ENCODE data around the gene ZNRF2. TPM values are rescaled to one million over a fixed set of nuclear protein-coding genes. Genes with fewer than 3 reads are reported as not detected.

ZNRF2 gene
- total and polyA plus RNA-seq, 5 experiments from 2014 or later: 1.1 to 29.4 (median 2.3) TPM

GRCh38 chr7:30302656-30303311 lies 18.4 kb downstream of the ZNRF2 start:
- POLR2A ChIA-PET: no interaction called here
- H3K9me3 Mint-ChIP-seq: no peaks in the 10 kb centered on the region
- no peaks in the 10 kb centered on the region for H3K27me3 Mint-ChIP-seq
- H3K4me1 Mint-ChIP-seq: peaks cover 12 to 84% (median 44%) of the 10 kb centered on the region in 4 donors
- peak overlapping the region in 1 of 10 donors; percentile 19 for H3K4me3 Mint-ChIP-seq
- no peaks in the 10 kb centered on the region for H3K36me3 Mint-ChIP-seq
- no peak for DNase-seq
- no peak for ATAC-seq
- H3K27ac Mint-ChIP-seq: peak overlapping the region in 1 of 10 donors; percentile 35

DNA sequence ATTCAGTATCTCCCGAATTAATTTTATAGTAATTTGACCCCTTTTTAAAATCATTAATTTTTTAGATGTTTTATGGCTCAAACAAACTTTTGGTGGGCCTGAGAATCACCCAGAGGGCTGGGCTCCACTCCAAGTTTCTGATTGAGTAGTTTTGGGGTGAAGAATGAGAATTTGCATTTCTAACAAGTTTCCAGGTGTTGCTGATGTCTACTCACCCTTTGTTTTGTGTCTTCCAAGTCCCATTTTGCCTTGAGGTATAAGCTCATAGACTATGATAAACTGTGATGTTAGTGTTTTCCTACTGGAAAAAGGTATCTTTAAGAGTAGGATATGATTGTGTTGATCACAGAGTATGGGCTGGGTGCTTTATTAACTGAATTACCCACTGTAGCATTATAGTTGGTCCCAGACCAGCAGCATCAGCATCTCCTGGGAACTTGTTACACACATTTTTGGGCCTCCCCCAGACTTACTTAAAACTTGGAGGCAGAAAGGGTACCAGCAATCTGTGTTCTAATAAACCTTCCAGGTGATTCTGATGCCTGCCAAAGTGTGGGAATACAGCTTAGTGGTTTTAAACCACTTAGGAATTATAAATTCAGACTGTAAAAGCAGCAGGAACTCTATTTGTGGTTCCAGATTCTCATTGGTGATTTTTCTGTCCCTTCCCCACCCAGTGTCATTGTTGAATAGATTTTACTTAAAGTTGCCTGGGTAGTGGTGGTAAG lies 19.1 kb downstream of the ZNRF2 start:
- no peak overlapping the region for H3K4me3 Mint-ChIP-seq
- H3K27ac Mint-ChIP-seq: no peak overlapping the region
- no peaks in the 10 kb centered on the region for H3K27me3 Mint-ChIP-seq
- DNase-seq: no peak
- H3K4me1 Mint-ChIP-seq: peaks cover 11 to 87% (median 44%) of the 10 kb centered on the region in 4 donors
- no peaks in the 10 kb centered on the region for H3K36me3 Mint-ChIP-seq
- no peak for ATAC-seq
- no peaks in the 10 kb centered on the region for H3K9me3 Mint-ChIP-seq
- POLR2A ChIA-PET: no interaction called here

GRCh38 chr7:30304177-30304884 lies 19.9 kb downstream of the ZNRF2 start:
- no peak overlapping the region for H3K4me3 Mint-ChIP-seq
- H3K4me1 Mint-ChIP-seq: peaks cover 12 to 88% (median 43%) of the 10 kb centered on the region in 4 donors
- H3K27ac Mint-ChIP-seq: peak overlapping the region in 1 of 10 donors; percentile 24
- POLR2A ChIA-PET: no interaction called here
- DNase-seq (no peak), ATAC-seq (no peak)
- no peaks in the 10 kb centered on the region for H3K9me3 Mint-ChIP-seq
- no peaks in the 10 kb centered on the region for H3K36me3 Mint-ChIP-seq
- H3K27me3 Mint-ChIP-seq: no peaks in the 10 kb centered on the region

- H3K9me3 Mint-ChIP-seq: no peaks in the 10 kb centered on the region
- POLR2A ChIA-PET: interaction anchor here (0.7 kb wide), 1 partner anchor 256 kb away, joined by 4 read pairs; no protein-coding TSS in a partner anchor
- no peaks in the 10 kb centered on the region for H3K27me3 Mint-ChIP-seq
- ATAC-seq: peak in 1 of 2 donors; percentile 52
- H3K4me3 Mint-ChIP-seq: peak overlapping the region in 5 of 10 donors; percentile 22 to 43 (median 35)
- peak in 1 of 10 donors; percentile 16 for DNase-seq
- peaks cover 20 to 88% (median 51%) of the 10 kb centered on the region in 4 donors for H3K4me1 Mint-ChIP-seq
- H3K36me3 Mint-ChIP-seq: no peaks in the 10 kb centered on the region
- H3K27ac Mint-ChIP-seq: peak overlapping the region in 1 of 10 donors; percentile 1
Observed at GRCh38 chr7:30306976-30307375, 22.6 kb downstream of the ZNRF2 start.

DNA sequence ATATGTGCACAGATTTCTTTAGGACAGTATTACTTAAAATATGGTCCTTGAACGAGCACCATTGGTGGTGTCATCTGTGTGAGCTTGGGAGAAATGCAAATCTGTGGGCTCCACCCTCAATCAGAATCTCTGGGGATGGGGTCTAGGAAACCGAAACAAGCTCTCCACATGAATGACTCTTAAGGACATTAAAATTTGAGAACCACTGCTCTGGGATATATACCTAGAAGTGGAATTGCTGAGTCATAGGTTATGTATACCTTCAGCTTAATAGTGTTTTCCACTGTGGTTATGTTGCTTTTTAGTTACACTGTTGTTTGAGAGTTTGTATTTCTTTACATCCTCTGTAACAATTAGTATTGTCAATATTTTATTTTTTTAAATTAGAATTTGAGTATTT lies 24.0 kb downstream of the ZNRF2 start:
- no peaks in the 10 kb centered on the region for H3K27me3 Mint-ChIP-seq
- no peaks in the 10 kb centered on the region for H3K9me3 Mint-ChIP-seq
- H3K4me1 Mint-ChIP-seq: peaks cover 24 to 83% (median 56%) of the 10 kb centered on the region in 4 donors
- H3K4me3 Mint-ChIP-seq: no peak overlapping the region
- no peak overlapping the region for H3K27ac Mint-ChIP-seq
- POLR2A ChIA-PET: no interaction called here
- DNase-seq: no peak
- no peaks in the 10 kb centered on the region for H3K36me3 Mint-ChIP-seq
- ATAC-seq: peak in 1 of 2 donors; percentile 17

DNA sequence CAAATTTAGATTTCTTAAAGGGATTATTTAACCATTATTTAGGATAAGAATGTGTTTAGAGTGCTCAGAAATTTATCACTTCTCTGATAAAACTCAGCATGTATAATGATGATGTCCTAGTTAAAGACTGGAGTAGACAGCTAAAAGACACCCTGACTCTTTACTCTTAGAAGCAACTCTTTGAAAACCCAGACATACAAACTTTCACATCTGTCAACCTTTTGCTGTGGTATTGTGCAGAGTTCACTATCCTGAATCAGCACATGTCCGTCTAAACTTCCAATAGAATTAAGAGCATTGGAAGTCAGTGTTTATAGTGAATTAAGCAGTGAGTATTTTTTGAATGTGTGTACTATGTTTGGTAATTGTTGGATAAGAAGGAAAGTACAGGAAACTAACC lies 24.9 kb downstream of the ZNRF2 start:
- POLR2A ChIA-PET: no interaction called here
- no peaks in the 10 kb centered on the region for H3K36me3 Mint-ChIP-seq
- no peak overlapping the region for H3K4me3 Mint-ChIP-seq
- peak overlapping the region in 1 of 10 donors; percentile 12 for H3K27ac Mint-ChIP-seq
- peaks cover 25 to 81% (median 58%) of the 10 kb centered on the region in 4 donors for H3K4me1 Mint-ChIP-seq
- ATAC-seq: no peak
- H3K27me3 Mint-ChIP-seq: no peaks in the 10 kb centered on the region
- DNase-seq: no peak
- no peaks in the 10 kb centered on the region for H3K9me3 Mint-ChIP-seq

- Mint-ChIP-seq H3K4me3 (no peak overlapping the region), H3K36me3 (no peaks in the 10 kb centered on the region), H3K9me3 (no peaks in the 10 kb centered on the region), H3K27ac (no peak overlapping the region), H3K4me1 (peaks cover 24 to 79% (median 56%) of the 10 kb centered on the region in 4 donors), H3K27me3 (no peaks in the 10 kb centered on the region)
- ATAC-seq (no peak), DNase-seq (no peak)
- POLR2A ChIA-PET: no interaction called here
Observed at GRCh38 chr7:30309842-30310435, 25.5 kb downstream of the ZNRF2 start.

GRCh38 chr7:30310674-30311362 lies 26.4 kb downstream of the ZNRF2 start:
- Mint-ChIP-seq H3K4me1 (peaks cover 25 to 76% (median 56%) of the 10 kb centered on the region in 4 donors), H3K27ac (peak overlapping the region in 1 of 10 donors; percentile 64), H3K4me3 (no peak overlapping the region), H3K27me3 (no peaks in the 10 kb centered on the region), H3K9me3 (no peaks in the 10 kb centered on the region), H3K36me3 (no peaks in the 10 kb centered on the region)
- ATAC-seq (no peak), DNase-seq (no peak)
- POLR2A ChIA-PET: interaction anchor here (0.6 kb wide), 1 partner anchor 43 kb away, joined by 4 read pairs; no protein-coding TSS in a partner anchor

DNA sequence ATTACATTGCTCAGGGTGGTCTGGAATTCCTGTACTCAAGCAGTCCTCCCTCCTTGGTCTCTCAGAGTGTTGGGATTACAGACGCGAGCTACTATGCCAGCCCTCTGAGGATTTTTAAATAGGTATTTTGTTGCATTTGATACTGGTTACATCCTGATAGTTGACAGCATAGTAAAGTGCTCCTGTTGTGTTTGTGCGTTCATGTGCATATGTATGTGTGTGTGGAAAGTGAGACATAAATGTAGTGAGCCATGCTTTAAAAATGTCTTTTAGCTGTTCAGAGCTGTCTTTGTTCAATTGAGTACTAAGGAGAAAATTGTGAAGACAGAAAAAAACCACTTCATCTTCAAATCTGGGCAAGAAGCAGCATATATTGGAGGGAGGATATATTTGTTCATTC lies 27.8 kb downstream of the ZNRF2 start:
- peaks cover 25 to 72% (median 52%) of the 10 kb centered on the region in 4 donors for H3K4me1 Mint-ChIP-seq
- H3K27ac Mint-ChIP-seq: no peak overlapping the region
- no peaks in the 10 kb centered on the region for H3K27me3 Mint-ChIP-seq
- DNase-seq: no peak
- H3K4me3 Mint-ChIP-seq: no peak overlapping the region
- POLR2A ChIA-PET: no interaction called here
- no peak for ATAC-seq
- no peaks in the 10 kb centered on the region for H3K36me3 Mint-ChIP-seq
- no peaks in the 10 kb centered on the region for H3K9me3 Mint-ChIP-seq

DNA sequence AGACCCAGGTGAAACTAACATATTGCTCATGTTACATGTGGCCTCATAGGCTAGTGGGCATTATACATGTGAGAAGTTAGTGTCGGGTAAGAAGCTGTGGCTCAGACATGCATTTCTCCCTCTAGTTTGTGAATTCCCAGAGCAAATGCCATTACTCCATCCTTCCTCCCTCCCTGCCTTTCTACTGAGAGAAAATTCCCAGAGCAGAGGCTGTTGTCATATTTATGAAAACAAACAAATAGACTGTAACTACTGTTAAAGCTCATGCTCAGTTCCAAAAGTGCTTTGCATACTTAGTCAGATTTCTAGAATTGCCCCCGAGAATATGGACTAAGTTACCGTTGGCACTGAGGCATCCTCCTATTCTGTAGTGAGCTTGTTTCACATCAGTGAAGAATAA lies 29.0 kb downstream of the ZNRF2 start:
- peaks cover 29 to 72% (median 55%) of the 10 kb centered on the region in 4 donors for H3K4me1 Mint-ChIP-seq
- H3K9me3 Mint-ChIP-seq: no peaks in the 10 kb centered on the region
- no peaks in the 10 kb centered on the region for H3K27me3 Mint-ChIP-seq
- ATAC-seq (no peak), DNase-seq (no peak)
- no peak overlapping the region for H3K27ac Mint-ChIP-seq
- no peaks in the 10 kb centered on the region for H3K36me3 Mint-ChIP-seq
- POLR2A ChIA-PET: no interaction called here
- no peak overlapping the region for H3K4me3 Mint-ChIP-seq

- POLR2A ChIA-PET: no interaction called here
- H3K9me3 Mint-ChIP-seq: no peaks in the 10 kb centered on the region
- no peak overlapping the region for H3K27ac Mint-ChIP-seq
- ATAC-seq (no peak), DNase-seq (no peak)
- H3K36me3 Mint-ChIP-seq: no peaks in the 10 kb centered on the region
- no peak overlapping the region for H3K4me3 Mint-ChIP-seq
- no peaks in the 10 kb centered on the region for H3K27me3 Mint-ChIP-seq
- H3K4me1 Mint-ChIP-seq: peaks cover 29 to 74% (median 59%) of the 10 kb centered on the region in 4 donors
Observed at GRCh38 chr7:30313793-30314192, 29.4 kb downstream of the ZNRF2 start.

GRCh38 chr7:30315589-30315988 lies 31.2 kb downstream of the ZNRF2 start:
- no peaks in the 10 kb centered on the region for H3K36me3 Mint-ChIP-seq
- no peaks in the 10 kb centered on the region for H3K9me3 Mint-ChIP-seq
- DNase-seq: no peak
- no peaks in the 10 kb centered on the region for H3K27me3 Mint-ChIP-seq
- POLR2A ChIA-PET: no interaction called here
- no peak overlapping the region for H3K4me3 Mint-ChIP-seq
- peaks cover 29 to 77% (median 63%) of the 10 kb centered on the region in 4 donors for H3K4me1 Mint-ChIP-seq
- ATAC-seq: no peak
- H3K27ac Mint-ChIP-seq: peak overlapping the region in 1 of 10 donors; percentile 16

Data from naive thymus-derived CD8-positive, alpha-beta T cell (primary cell).